HG03135 (cell line): ENCODE measurements around the gene LPIN1.
"Not testable (repeated sequence)": the region's sequence is repeated elsewhere in the genome, so short reads cannot be mapped to it uniquely, and the experiment has no call there.

ENCODE experiments used
- ATAC-seq: cut with Tn5 transposase; IDR thresholded peaks from one replicate; pipeline ENCODE4 v1.9.1; 2021; ENCODE audit warnings: mild to moderate bottlenecking, moderate library complexity; ENCODE audit not compliant: unreplicated experiment

Gene LPIN1

GRCh38 chr2:11830708-11831301 lies 84.4 kb downstream of the LPIN1 start:
- ATAC-seq, result no peak

GRCh38 chr2:11831415-11831814 lies 85.0 kb downstream of the LPIN1 start:
- no peak for ATAC-seq

- no peak for ATAC-seq
Observed at GRCh38 chr2:11832531-11832930, 86.1 kb downstream of the LPIN1 start.

GRCh38 chr2:11833601-11834000 lies 87.2 kb downstream of the LPIN1 start:
- ATAC-seq, result no peak

- ATAC-seq, result no peak
Observed at GRCh38 chr2:11835403-11835802, 89.0 kb downstream of the LPIN1 start.

GRCh38 chr2:11836647-11837219 lies 90.3 kb downstream of the LPIN1 start:
- no peak for ATAC-seq

GRCh38 chr2:11837875-11838734 lies 91.7 kb downstream of the LPIN1 start:
- no peak for ATAC-seq

- no peak for ATAC-seq
Observed at GRCh38 chr2:11839916-11840315, 93.5 kb downstream of the LPIN1 start.

GRCh38 chr2:11842336-11842735 lies 95.9 kb downstream of the LPIN1 start:
- no peak for ATAC-seq

- not testable (repeated sequence) for ATAC-seq
Observed at GRCh38 chr2:11844798-11845197, 98.4 kb downstream of the LPIN1 start.

- ATAC-seq, result not testable (repeated sequence)
Observed at GRCh38 chr2:11847935-11848334, 101.5 kb downstream of the LPIN1 start.

- no peak for ATAC-seq
Observed at GRCh38 chr2:11850082-11850481, 103.7 kb downstream of the LPIN1 start.

GRCh38 chr2:11852526-11853196 lies 106.2 kb downstream of the LPIN1 start:
- ATAC-seq, result no peak

GRCh38 chr2:11853197-11853588 lies 106.8 kb downstream of the LPIN1 start:
- no peak for ATAC-seq

- ATAC-seq, result no peak
Observed at GRCh38 chr2:11855064-11855760, 108.8 kb downstream of the LPIN1 start.

- ATAC-seq, result no peak
Observed at GRCh38 chr2:11856095-11856494, 109.7 kb downstream of the LPIN1 start.

- no peak for ATAC-seq
Observed at GRCh38 chr2:11858883-11859282, 112.5 kb downstream of the LPIN1 start.

GRCh38 chr2:11859975-11860374 lies 113.5 kb downstream of the LPIN1 start:
- not testable (repeated sequence) for ATAC-seq

- no peak for ATAC-seq
Observed at GRCh38 chr2:11861044-11861443, 114.6 kb downstream of the LPIN1 start.

- no peak for ATAC-seq
Observed at GRCh38 chr2:11862049-11862448, 115.6 kb downstream of the LPIN1 start.

- no peak for ATAC-seq
Observed at GRCh38 chr2:11863103-11863502, 116.7 kb downstream of the LPIN1 start.
